ENCODE data around the gene ARID4B. TPM values are rescaled to one million over a fixed set of nuclear protein-coding genes. Genes with fewer than 3 reads are reported as not detected.
"Not testable (repeated sequence)": the region's sequence is repeated elsewhere in the genome, so short reads cannot be mapped to it uniquely, and the experiment has no call there.

Gene ARID4B
- total RNA-seq, 2 experiments from 2014 or later: 41.3 to 44.8 TPM

- no peak overlapping the region for H3K27ac Mint-ChIP-seq
- no peak for DNase-seq
- peaks cover 58% of the 10 kb centered on the region for H3K4me1 Mint-ChIP-seq (ENCODE audit: low read depth)
- CTCF ChIA-PET: no interaction called here
- H3K9me3 Mint-ChIP-seq: no peaks in the 10 kb centered on the region
- H3K36me3 Mint-ChIP-seq: peaks cover 4% of the 10 kb centered on the region
- intact Hi-C loops (cut with micrococcal nuclease): no loop called here
- no peaks in the 10 kb centered on the region for H3K27me3 Mint-ChIP-seq
- no peak overlapping the region for H3K4me3 Mint-ChIP-seq
- POLR2A ChIA-PET: no interaction called here
Observed at GRCh38 chr1:235279694-235280093, 48.3 kb downstream of the ARID4B start.

GRCh38 chr1:235278915-235279292 is 49.1 kb downstream of the ARID4B start:
- H3K4me3 Mint-ChIP-seq: no peak overlapping the region
- no peaks in the 10 kb centered on the region for H3K9me3 Mint-ChIP-seq
- no peak overlapping the region for H3K27ac Mint-ChIP-seq
- ChIA-PET POLR2A (no interaction called here), CTCF (no interaction called here)
- H3K27me3 Mint-ChIP-seq: no peaks in the 10 kb centered on the region
- peaks cover 54% of the 10 kb centered on the region for H3K4me1 Mint-ChIP-seq (ENCODE audit: low read depth)
- intact Hi-C loops (cut with micrococcal nuclease): no loop called here
- DNase-seq: no peak
- H3K36me3 Mint-ChIP-seq: peaks cover 4% of the 10 kb centered on the region

GRCh38 chr1:235278233-235278914 is 49.6 kb downstream of the ARID4B start:
- H3K36me3 Mint-ChIP-seq: peaks cover 4% of the 10 kb centered on the region
- DNase-seq: no peak
- POLR2A ChIA-PET: no interaction called here
- intact Hi-C loops (cut with micrococcal nuclease): no loop called here
- CTCF ChIA-PET: no interaction called here
- no peak overlapping the region for H3K27ac Mint-ChIP-seq
- no peak overlapping the region for H3K4me3 Mint-ChIP-seq
- H3K27me3 Mint-ChIP-seq: no peaks in the 10 kb centered on the region
- H3K9me3 Mint-ChIP-seq: no peaks in the 10 kb centered on the region
- H3K4me1 Mint-ChIP-seq (ENCODE audit: low read depth): peaks cover 60% of the 10 kb centered on the region

- intact Hi-C loops (cut with micrococcal nuclease): no loop called here
- H3K4me1 Mint-ChIP-seq (ENCODE audit: low read depth): peaks cover 66% of the 10 kb centered on the region
- POLR2A ChIA-PET: no interaction called here
- no peak for DNase-seq
- peaks cover 4% of the 10 kb centered on the region for H3K36me3 Mint-ChIP-seq
- H3K27me3 Mint-ChIP-seq: no peaks in the 10 kb centered on the region
- H3K4me3 Mint-ChIP-seq: no peak overlapping the region
- CTCF ChIA-PET: no interaction called here
- H3K27ac Mint-ChIP-seq: no peak overlapping the region
- H3K9me3 Mint-ChIP-seq: no peaks in the 10 kb centered on the region
Observed at GRCh38 chr1:235277709-235278108, 50.3 kb downstream of the ARID4B start.

GRCh38 chr1:235275836-235276235 is 52.1 kb downstream of the ARID4B start:
- Mint-ChIP-seq H3K27ac (peak overlapping the region; percentile 70), H3K27me3 (no peaks in the 10 kb centered on the region), H3K9me3 (no peaks in the 10 kb centered on the region), H3K4me3 (no peak overlapping the region), H3K36me3 (peaks cover 4% of the 10 kb centered on the region), H3K4me1 (ENCODE audit: low read depth) (peaks cover 65% of the 10 kb centered on the region)
- DNase-seq: no peak
- ChIA-PET CTCF (interaction anchor here (1.3 to 1.5 kb wide), 2 partner anchors 15 to 22 kb away, joined by 3 to 4 read pairs; no protein-coding TSS in a partner anchor), POLR2A (interaction anchor here (0.6 kb wide), 1 partner anchor 53 kb away, joined by 3 read pairs; the partner anchor contains the start of genes ARID4B and GGPS1)
- intact Hi-C loops (cut with micrococcal nuclease): no loop called here

- H3K4me3 Mint-ChIP-seq: no peak overlapping the region
- DNase-seq: no peak
- POLR2A ChIA-PET: interaction anchor here (0.6 kb wide), 1 partner anchor 53 kb away, joined by 3 read pairs; the partner anchor contains the start of genes ARID4B and GGPS1
Observed at GRCh38 chr1:235275223-235275622, 52.8 kb downstream of the ARID4B start.

GRCh38 chr1:235272851-235273250 is 55.1 kb downstream of the ARID4B start:
- peaks cover 3% of the 10 kb centered on the region for H3K36me3 Mint-ChIP-seq
- no peaks in the 10 kb centered on the region for H3K27me3 Mint-ChIP-seq
- no peak overlapping the region for H3K27ac Mint-ChIP-seq
- peaks cover 59% of the 10 kb centered on the region for H3K4me1 Mint-ChIP-seq (ENCODE audit: low read depth)
- ChIA-PET CTCF (interaction anchor here (1.2 kb wide), 1 partner anchor 142 kb away, joined by 4 read pairs; no protein-coding TSS in a partner anchor), POLR2A (no interaction called here)
- no peak for DNase-seq
- intact Hi-C loops (cut with micrococcal nuclease): loop anchor here (5.0 kb wide), 1 partner anchor 39 kb away; no protein-coding TSS in a partner anchor
- H3K9me3 Mint-ChIP-seq: no peaks in the 10 kb centered on the region
- H3K4me3 Mint-ChIP-seq: no peak overlapping the region

More at GRCh38 chr1:235275223-235275622, 52.8 kb downstream of the ARID4B start:
- H3K27ac Mint-ChIP-seq: peak overlapping the region; percentile 70
- intact Hi-C loops (cut with micrococcal nuclease): no loop called here
- H3K4me1 Mint-ChIP-seq (ENCODE audit: low read depth): peaks cover 66% of the 10 kb centered on the region
- H3K9me3 Mint-ChIP-seq: no peaks in the 10 kb centered on the region
- CTCF ChIA-PET: interaction anchor here (1.3 to 1.5 kb wide), 2 partner anchors 14 to 22 kb away, joined by 3 to 4 read pairs; no protein-coding TSS in a partner anchor
- no peaks in the 10 kb centered on the region for H3K27me3 Mint-ChIP-seq
- peaks cover 2% of the 10 kb centered on the region for H3K36me3 Mint-ChIP-seq

GRCh38 chr1:235270625-235271024 is 57.4 kb downstream of the ARID4B start:
- intact Hi-C loops (cut with micrococcal nuclease): loop anchor here (1.0 to 5.0 kb wide), 2 partner anchors 42 to 58 kb away; partner anchors contain the start of genes ARID4B and GGPS1
- Mint-ChIP-seq H3K27ac (peak overlapping the region; percentile 70), H3K4me1 (ENCODE audit: low read depth) (peaks cover 68% of the 10 kb centered on the region), H3K4me3 (no peak overlapping the region), H3K36me3 (peaks cover 2% of the 10 kb centered on the region), H3K9me3 (no peaks in the 10 kb centered on the region), H3K27me3 (no peaks in the 10 kb centered on the region)
- ChIA-PET POLR2A (no interaction called here), CTCF (interaction anchor here (1.2 to 3.0 kb wide), 3 partner anchors 12 to 146 kb away, joined by 3 to 11 read pairs (median 3); no protein-coding TSS in a partner anchor)
- no peak for DNase-seq

GRCh38 chr1:235269990-235270389 is 58.0 kb downstream of the ARID4B start:
- H3K27me3 Mint-ChIP-seq, H3K9me3 Mint-ChIP-seq, DNase-seq, H3K36me3 Mint-ChIP-seq, POLR2A ChIA-PET, H3K4me3 Mint-ChIP-seq, H3K27ac Mint-ChIP-seq: not testable (repeated sequence)
- peaks cover 63% of the 10 kb centered on the region for H3K4me1 Mint-ChIP-seq (ENCODE audit: low read depth)
- intact Hi-C loops (cut with micrococcal nuclease): loop anchor here (1.0 to 5.0 kb wide), 2 partner anchors 42 to 58 kb away; partner anchors contain the start of genes ARID4B and GGPS1
- CTCF ChIA-PET: interaction anchor here (1.2 to 3.0 kb wide), 3 partner anchors 11 to 146 kb away, joined by 3 to 11 read pairs (median 3); no protein-coding TSS in a partner anchor

GRCh38 chr1:235268379-235269125 is 59.4 kb downstream of the ARID4B start:
- CTCF ChIA-PET: interaction anchor here (3.0 kb wide), 1 partner anchor 148 kb away, joined by 11 read pairs; no protein-coding TSS in a partner anchor
- POLR2A ChIA-PET: no interaction called here
- no peak overlapping the region for H3K27ac Mint-ChIP-seq
- peaks cover 65% of the 10 kb centered on the region for H3K4me1 Mint-ChIP-seq (ENCODE audit: low read depth)
- no peak overlapping the region for H3K4me3 Mint-ChIP-seq
- DNase-seq: no peak
- intact Hi-C loops (cut with micrococcal nuclease): no loop called here
- no peaks in the 10 kb centered on the region for H3K27me3 Mint-ChIP-seq
- peaks cover 2% of the 10 kb centered on the region for H3K36me3 Mint-ChIP-seq
- H3K9me3 Mint-ChIP-seq: no peaks in the 10 kb centered on the region

GRCh38 chr1:235266967-235267366 is 61.0 kb downstream of the ARID4B start:
- no peaks in the 10 kb centered on the region for H3K9me3 Mint-ChIP-seq
- H3K27ac Mint-ChIP-seq: no peak overlapping the region
- DNase-seq: no peak
- H3K27me3 Mint-ChIP-seq: no peaks in the 10 kb centered on the region
- peaks cover 58% of the 10 kb centered on the region for H3K4me1 Mint-ChIP-seq (ENCODE audit: low read depth)
- POLR2A ChIA-PET: no interaction called here
- H3K4me3 Mint-ChIP-seq: no peak overlapping the region
- CTCF ChIA-PET: no interaction called here
- H3K36me3 Mint-ChIP-seq: peaks cover 2% of the 10 kb centered on the region
- intact Hi-C loops (cut with micrococcal nuclease): no loop called here

- Mint-ChIP-seq H3K27me3 (no peaks in the 10 kb centered on the region), H3K36me3 (peaks cover 2% of the 10 kb centered on the region), H3K4me1 (ENCODE audit: low read depth) (peaks cover 58% of the 10 kb centered on the region), H3K9me3 (no peaks in the 10 kb centered on the region), H3K27ac (no peak overlapping the region), H3K4me3 (no peak overlapping the region)
- CTCF ChIA-PET: no interaction called here
- no peak for DNase-seq
- POLR2A ChIA-PET: no interaction called here
- intact Hi-C loops (cut with micrococcal nuclease): no loop called here
Observed at GRCh38 chr1:235266325-235266724, 61.7 kb downstream of the ARID4B start.

Data from activated CD4-positive, alpha-beta memory T cell treated with anti-CD3 and anti-CD28 coated beads for 36 hours (primary cell).